HFFc6 (cell line): ENCODE results near the gene PRPF19. TPM values are rescaled to one million over a fixed set of nuclear protein-coding genes. Genes with fewer than 3 reads are reported as not detected.
A peak's percentile ranks its signal among the peaks of the same experiment; 100 is the strongest.
"Not testable (repeated sequence)": the region's sequence is repeated elsewhere in the genome, so short reads cannot be mapped to it uniquely, and the experiment has no call there.

Source experiments
- DNase-seq: peaks from one replicate; pipeline ENCODE4 v3.0.0-alpha.2; 2018
- H3K27ac Mint-ChIP-seq: 2 replicates; pipeline ENCODE4 v1.8.0; 2020; ENCODE audit warnings: mild to moderate bottlenecking, mixed read lengths
- H3K27me3 Mint-ChIP-seq: 2 replicates; pipeline ENCODE4 v1.8.0; 2021; ENCODE audit warnings: mild to moderate bottlenecking, moderate library complexity, mixed read lengths; ENCODE audit not compliant: insufficient read depth
- H3K36me3 Mint-ChIP-seq: 2 replicates; pipeline ENCODE4 v1.8.0; 2021; ENCODE audit warnings: low read depth, mixed read lengths
- H3K4me1 Mint-ChIP-seq: 2 replicates; pipeline ENCODE4 v1.8.0; 2020; ENCODE audit warnings: low read depth, mixed read lengths
- H3K4me3 Mint-ChIP-seq: 2 replicates; pipeline ENCODE4 v1.8.0; 2020; ENCODE audit warnings: mild to moderate bottlenecking, moderate library complexity, mixed read lengths
- H3K9me3 Mint-ChIP-seq: 2 replicates; pipeline ENCODE4 v1.8.0; 2020; ENCODE audit warnings: mild to moderate bottlenecking, mixed read lengths
- total RNA-seq, 6 experiments: library from RNA; stranded (reverse); fragmentation: NEBNext Ultra II Directional; extraction: Animal tissue kit (Norgen Biotek cat#: 25700); gene quantifications; 2 replicates in 1 of 6; 3 replicates in 5 of 6; pipeline ENCODE4 v1.2.3, GENCODE V29; 2021
- TF ChIP-seq, protein P1 (sequence below): fragments of 200-600 bp; sonication (generic); IDR thresholded peaks from 2 replicates; pipeline ENCODE4 v1.5.0; 2021; ENCODE audit warnings: antibody characterized with exemption, mild to moderate bottlenecking

The PRPF19 gene
- total RNA-seq, 6 experiments from 2014 or later: 72.5 to 95.1 (median 89.4) TPM

- no peaks in the 10 kb centered on the region for H3K36me3 Mint-ChIP-seq
- peak; percentile 80 for DNase-seq
- H3K9me3 Mint-ChIP-seq: no peaks in the 10 kb centered on the region
- H3K27ac Mint-ChIP-seq: peak within 1 kb of the TSS; percentile 98
- peaks cover 11% of the 10 kb centered on the region for H3K27me3 Mint-ChIP-seq
- peaks cover 51% of the 10 kb centered on the region for H3K4me1 Mint-ChIP-seq
- TF ChIP-seq, protein P1, sequence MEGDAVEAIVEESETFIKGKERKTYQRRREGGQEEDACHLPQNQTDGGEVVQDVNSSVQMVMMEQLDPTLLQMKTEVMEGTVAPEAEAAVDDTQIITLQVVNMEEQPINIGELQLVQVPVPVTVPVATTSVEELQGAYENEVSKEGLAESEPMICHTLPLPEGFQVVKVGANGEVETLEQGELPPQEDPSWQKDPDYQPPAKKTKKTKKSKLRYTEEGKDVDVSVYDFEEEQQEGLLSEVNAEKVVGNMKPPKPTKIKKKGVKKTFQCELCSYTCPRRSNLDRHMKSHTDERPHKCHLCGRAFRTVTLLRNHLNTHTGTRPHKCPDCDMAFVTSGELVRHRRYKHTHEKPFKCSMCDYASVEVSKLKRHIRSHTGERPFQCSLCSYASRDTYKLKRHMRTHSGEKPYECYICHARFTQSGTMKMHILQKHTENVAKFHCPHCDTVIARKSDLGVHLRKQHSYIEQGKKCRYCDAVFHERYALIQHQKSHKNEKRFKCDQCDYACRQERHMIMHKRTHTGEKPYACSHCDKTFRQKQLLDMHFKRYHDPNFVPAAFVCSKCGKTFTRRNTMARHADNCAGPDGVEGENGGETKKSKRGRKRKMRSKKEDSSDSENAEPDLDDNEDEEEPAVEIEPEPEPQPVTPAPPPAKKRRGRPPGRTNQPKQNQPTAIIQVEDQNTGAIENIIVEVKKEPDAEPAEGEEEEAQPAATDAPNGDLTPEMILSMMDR: no peak
- peak within 1 kb of the TSS; percentile 95 for H3K4me3 Mint-ChIP-seq
These were observed 7.6 kb upstream of the PRPF19 start, which contains the start of gene TMEM109 for GRCh38 chr11:60913793-60914632. TSS of gene TMEM109 (plus strand) at chr11:60914158. CDS start at chr11:60919694, 5,536 bp downstream.

GRCh38 chr11:60912851-60913528, 6.6 kb upstream of the PRPF19 start:
- Mint-ChIP-seq H3K4me3 (peak overlapping the region; percentile 95), H3K36me3 (no peaks in the 10 kb centered on the region), H3K9me3 (no peaks in the 10 kb centered on the region), H3K27ac (no peak overlapping the region), H3K4me1 (peaks cover 40% of the 10 kb centered on the region), H3K27me3 (peaks cover 14% of the 10 kb centered on the region)
- TF ChIP-seq, protein P1: no peak
- no peak for DNase-seq

DNA sequence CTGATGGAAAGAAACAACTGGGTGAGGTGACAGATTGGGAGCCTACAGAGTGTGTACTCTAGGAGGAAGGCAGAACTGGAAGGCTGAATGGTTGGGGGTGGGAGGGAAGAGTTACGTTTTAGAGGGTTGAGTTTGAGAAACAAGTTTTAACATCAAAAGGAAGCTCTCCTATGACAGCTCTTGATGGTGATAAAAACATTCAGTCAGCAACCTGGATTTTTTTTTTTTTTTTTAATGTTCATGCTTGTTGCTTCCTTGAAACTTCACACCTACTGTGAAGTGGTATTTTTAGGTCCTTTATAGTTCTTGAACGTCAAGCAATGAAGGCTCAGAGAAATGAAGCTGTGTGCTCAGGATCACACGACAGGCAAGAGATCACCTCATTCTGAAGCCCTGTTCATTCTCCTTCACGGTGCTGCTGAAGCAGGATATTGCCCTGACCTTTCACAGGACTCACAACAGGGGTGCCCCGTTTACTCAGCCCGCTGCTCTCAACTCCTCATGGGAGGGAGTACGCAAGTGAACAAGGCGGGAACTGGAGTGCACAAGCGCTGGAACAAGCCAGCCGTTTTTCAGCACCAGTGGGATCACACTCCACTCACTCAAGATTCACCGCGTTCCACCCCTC, 6.0 kb upstream of the PRPF19 start:
- peaks cover 15% of the 10 kb centered on the region for H3K27me3 Mint-ChIP-seq
- no peaks in the 10 kb centered on the region for H3K36me3 Mint-ChIP-seq
- H3K4me3 Mint-ChIP-seq: no peak overlapping the region
- H3K4me1 Mint-ChIP-seq: peaks cover 40% of the 10 kb centered on the region
- DNase-seq: no peak
- TF ChIP-seq, protein P1: no peak
- no peak overlapping the region for H3K27ac Mint-ChIP-seq
- H3K9me3 Mint-ChIP-seq: no peaks in the 10 kb centered on the region

GRCh38 chr11:60910711-60911380, 4.5 kb upstream of the PRPF19 start:
- Mint-ChIP-seq H3K27me3 (peaks cover 15% of the 10 kb centered on the region), H3K4me1 (peaks cover 36% of the 10 kb centered on the region)

DNA sequence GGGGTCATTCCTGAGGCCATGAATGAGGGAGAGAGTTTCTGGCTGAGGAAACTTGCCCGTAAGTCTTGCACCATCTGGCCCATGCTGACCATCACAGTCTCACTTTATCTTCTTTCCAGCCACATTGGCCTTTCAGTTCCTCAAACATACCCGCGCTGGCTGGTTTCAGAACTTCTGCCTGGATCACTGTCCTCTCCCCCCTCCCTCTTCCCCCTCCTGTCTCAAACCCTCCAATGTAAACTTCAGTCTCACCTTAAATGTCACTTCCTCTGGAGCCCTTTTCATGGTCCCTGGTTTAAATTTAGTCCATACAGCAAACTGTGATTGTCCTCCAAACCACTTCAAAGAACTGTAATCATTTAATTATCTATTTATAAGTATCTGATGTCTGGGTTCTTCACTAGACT, 3.9 kb upstream of the PRPF19 start:
- TF ChIP-seq, protein P1: no peak
- no peak overlapping the region for H3K4me3 Mint-ChIP-seq
- DNase-seq: no peak
- peaks cover 15% of the 10 kb centered on the region for H3K27me3 Mint-ChIP-seq
- H3K36me3 Mint-ChIP-seq: no peaks in the 10 kb centered on the region
- H3K27ac Mint-ChIP-seq: no peak overlapping the region
- no peaks in the 10 kb centered on the region for H3K9me3 Mint-ChIP-seq
- peaks cover 36% of the 10 kb centered on the region for H3K4me1 Mint-ChIP-seq

More at GRCh38 chr11:60910711-60911380, 4.5 kb upstream of the PRPF19 start:
- TF ChIP-seq, protein P1: peak; percentile 24
- Mint-ChIP-seq H3K36me3 (no peaks in the 10 kb centered on the region), H3K9me3 (no peaks in the 10 kb centered on the region), H3K4me3 (no peak overlapping the region), H3K27ac (no peak overlapping the region)
- no peak for DNase-seq

GRCh38 chr11:60909680-60910280, 3.4 kb upstream of the PRPF19 start:
- not testable (repeated sequence) for H3K4me3 Mint-ChIP-seq, H3K9me3 Mint-ChIP-seq, H3K27ac Mint-ChIP-seq, DNase-seq, H3K36me3 Mint-ChIP-seq
- Mint-ChIP-seq H3K4me1 (peaks cover 36% of the 10 kb centered on the region), H3K27me3 (peaks cover 15% of the 10 kb centered on the region)
